Mucosa of stomach (tissue), 1 donor: Measurements from ENCODE around the gene SLC35D3.
"Not testable (repeated sequence)": the region's sequence is repeated elsewhere in the genome, so short reads cannot be mapped to it uniquely, and the experiment has no call there.

Source experiments
- H3K27me3 ChIP-seq: one replicate; pipeline ENCODE4 v1.7.0; 2013; ENCODE audit warnings: mild to moderate bottlenecking, low read length; ENCODE audit not compliant: control insufficient read depth, insufficient read depth
- H3K36me3 ChIP-seq: one replicate; pipeline ENCODE4 v1.7.0; 2013; ENCODE audit warnings: low read length; ENCODE audit not compliant: control insufficient read depth, insufficient read depth
- H3K4me1 ChIP-seq: one replicate; pipeline ENCODE4 v1.7.0; 2013; ENCODE audit warnings: mild to moderate bottlenecking, low read length; ENCODE audit not compliant: control insufficient read depth, insufficient read depth
- H3K4me3 ChIP-seq: one replicate; pipeline ENCODE4 v1.7.0; 2013; ENCODE audit warnings: low read length
- H3K9ac ChIP-seq: one replicate; pipeline ENCODE4 v1.7.0; 2013; ENCODE audit warnings: mild to moderate bottlenecking, low read length, moderate library complexity
- H3K9me3 ChIP-seq: one replicate; pipeline ENCODE4 v1.7.0; 2013; ENCODE audit warnings: mild to moderate bottlenecking, low read length, moderate library complexity; ENCODE audit not compliant: control insufficient read depth
- donor health status: Pancreatic carcinoma.

SLC35D3 gene

GRCh38 chr6:136921936-136922684 lies at the start of gene SLC35D3:
SLC35D3 (plus strand) TSS chr6:136922301; CDS start chr6:136922429, 128 bp downstream.
- no peaks in the 10 kb centered on the region for H3K9me3 ChIP-seq
- peak within 1 kb of the TSS; percentile 34 for H3K9ac ChIP-seq
- peak within 1 kb of the TSS; percentile 71 for H3K4me3 ChIP-seq
- no peaks in the 10 kb centered on the region for H3K36me3 ChIP-seq
- H3K4me1 ChIP-seq, result peaks cover 22% of the 10 kb centered on the region
- peaks cover 53% of the 10 kb centered on the region for H3K27me3 ChIP-seq

- no peaks in the 10 kb centered on the region for H3K9me3 ChIP-seq
- H3K4me1 ChIP-seq, result no peaks in the 10 kb centered on the region
- no peak overlapping the region for H3K4me3 ChIP-seq
- no peaks in the 10 kb centered on the region for H3K27me3 ChIP-seq
- H3K36me3 ChIP-seq, result no peaks in the 10 kb centered on the region
- H3K9ac ChIP-seq, result no peak overlapping the region
These were observed 48.4 kb upstream of the SLC35D3 start for GRCh38 chr6:136873748-136874147.

- H3K27me3 ChIP-seq, H3K4me3 ChIP-seq, H3K9ac ChIP-seq, H3K9me3 ChIP-seq, H3K36me3 ChIP-seq, H3K4me1 ChIP-seq: not testable (repeated sequence)
These were observed 45.6 kb upstream of the SLC35D3 start for GRCh38 chr6:136876469-136876868.

GRCh38 chr6:136880748-136881460 lies 41.2 kb upstream of the SLC35D3 start:
- H3K4me1 ChIP-seq, result no peaks in the 10 kb centered on the region
- H3K27me3 ChIP-seq, result no peaks in the 10 kb centered on the region
- no peak overlapping the region for H3K4me3 ChIP-seq
- H3K9ac ChIP-seq, result no peak overlapping the region
- H3K36me3 ChIP-seq, result no peaks in the 10 kb centered on the region
- no peaks in the 10 kb centered on the region for H3K9me3 ChIP-seq

- Histone ChIP-seq H3K4me1 (no peaks in the 10 kb centered on the region), H3K4me3 (no peak overlapping the region)
These were observed 36.0 kb upstream of the SLC35D3 start for GRCh38 chr6:136886091-136886490.

GRCh38 chr6:136887953-136888352 lies 34.1 kb upstream of the SLC35D3 start:
- Histone ChIP-seq H3K9me3 (no peaks in the 10 kb centered on the region), H3K27me3 (no peaks in the 10 kb centered on the region), H3K36me3 (no peaks in the 10 kb centered on the region), H3K4me1 (no peaks in the 10 kb centered on the region), H3K9ac (no peak overlapping the region), H3K4me3 (no peak overlapping the region)

More at GRCh38 chr6:136886091-136886490, 36.0 kb upstream of the SLC35D3 start:
- Histone ChIP-seq H3K9me3 (no peaks in the 10 kb centered on the region), H3K27me3 (no peaks in the 10 kb centered on the region), H3K36me3 (no peaks in the 10 kb centered on the region), H3K9ac (no peak overlapping the region)

- Histone ChIP-seq H3K4me3 (no peak overlapping the region), H3K4me1 (no peaks in the 10 kb centered on the region), H3K36me3 (no peaks in the 10 kb centered on the region), H3K27me3 (no peaks in the 10 kb centered on the region), H3K9ac (no peak overlapping the region), H3K9me3 (no peaks in the 10 kb centered on the region)
These were observed 32.6 kb upstream of the SLC35D3 start for GRCh38 chr6:136889271-136890193.

- H3K9me3 ChIP-seq, result no peaks in the 10 kb centered on the region
- no peaks in the 10 kb centered on the region for H3K36me3 ChIP-seq
- H3K4me3 ChIP-seq, result no peak overlapping the region
- H3K9ac ChIP-seq, result no peak overlapping the region
- H3K27me3 ChIP-seq, result no peaks in the 10 kb centered on the region
- H3K4me1 ChIP-seq, result no peaks in the 10 kb centered on the region
These were observed 31.8 kb upstream of the SLC35D3 start for GRCh38 chr6:136890194-136890839.

- Histone ChIP-seq H3K4me3 (no peak overlapping the region), H3K27me3 (no peaks in the 10 kb centered on the region), H3K9me3 (no peaks in the 10 kb centered on the region), H3K9ac (no peak overlapping the region), H3K36me3 (no peaks in the 10 kb centered on the region), H3K4me1 (no peaks in the 10 kb centered on the region)
These were observed 31.1 kb upstream of the SLC35D3 start for GRCh38 chr6:136890986-136891385.

- H3K4me3 ChIP-seq, result no peak overlapping the region
- no peak overlapping the region for H3K9ac ChIP-seq
- H3K9me3 ChIP-seq, result no peaks in the 10 kb centered on the region
- no peaks in the 10 kb centered on the region for H3K4me1 ChIP-seq
- no peaks in the 10 kb centered on the region for H3K27me3 ChIP-seq
- H3K36me3 ChIP-seq, result no peaks in the 10 kb centered on the region
These were observed 28.9 kb upstream of the SLC35D3 start for GRCh38 chr6:136893187-136893586.

- Histone ChIP-seq H3K9ac (no peak overlapping the region), H3K36me3 (no peaks in the 10 kb centered on the region), H3K4me3 (no peak overlapping the region), H3K9me3 (no peaks in the 10 kb centered on the region), H3K4me1 (no peaks in the 10 kb centered on the region), H3K27me3 (no peaks in the 10 kb centered on the region)
These were observed 26.2 kb upstream of the SLC35D3 start for GRCh38 chr6:136895901-136896300.
